Measurements from ENCODE around the gene LRRN2. TPM values are rescaled to one million over a fixed set of nuclear protein-coding genes. Genes with fewer than 3 reads are reported as not detected.
A peak's percentile ranks its signal among the peaks of the same experiment; 100 is the strongest.

The LRRN2 gene
- total RNA-seq, 1 donor from 2014 or later = 0.15 TPM

DNA sequence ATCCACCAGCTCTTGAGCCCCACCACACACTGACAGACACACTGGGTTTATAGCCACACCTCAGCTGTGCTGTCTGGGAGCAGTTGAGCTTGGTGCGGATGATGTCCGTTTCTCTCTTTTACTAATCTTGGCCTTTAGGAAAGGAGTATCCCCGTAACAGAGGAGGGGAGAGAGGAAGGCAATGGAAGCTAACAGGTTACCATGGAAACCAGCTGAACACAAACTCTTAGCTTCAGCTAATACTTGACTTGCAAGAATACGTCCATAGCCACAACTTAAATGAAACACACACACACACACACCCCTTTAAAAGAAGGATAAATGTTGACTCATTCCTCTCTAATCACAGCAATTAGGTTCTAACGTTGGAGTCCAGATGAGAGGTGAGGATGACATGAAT lies 28.0 kb upstream of the LRRN2 start:
- ATAC-seq (no peak), DNase-seq (ENCODE audit: low spot score) (no peak)

DNA sequence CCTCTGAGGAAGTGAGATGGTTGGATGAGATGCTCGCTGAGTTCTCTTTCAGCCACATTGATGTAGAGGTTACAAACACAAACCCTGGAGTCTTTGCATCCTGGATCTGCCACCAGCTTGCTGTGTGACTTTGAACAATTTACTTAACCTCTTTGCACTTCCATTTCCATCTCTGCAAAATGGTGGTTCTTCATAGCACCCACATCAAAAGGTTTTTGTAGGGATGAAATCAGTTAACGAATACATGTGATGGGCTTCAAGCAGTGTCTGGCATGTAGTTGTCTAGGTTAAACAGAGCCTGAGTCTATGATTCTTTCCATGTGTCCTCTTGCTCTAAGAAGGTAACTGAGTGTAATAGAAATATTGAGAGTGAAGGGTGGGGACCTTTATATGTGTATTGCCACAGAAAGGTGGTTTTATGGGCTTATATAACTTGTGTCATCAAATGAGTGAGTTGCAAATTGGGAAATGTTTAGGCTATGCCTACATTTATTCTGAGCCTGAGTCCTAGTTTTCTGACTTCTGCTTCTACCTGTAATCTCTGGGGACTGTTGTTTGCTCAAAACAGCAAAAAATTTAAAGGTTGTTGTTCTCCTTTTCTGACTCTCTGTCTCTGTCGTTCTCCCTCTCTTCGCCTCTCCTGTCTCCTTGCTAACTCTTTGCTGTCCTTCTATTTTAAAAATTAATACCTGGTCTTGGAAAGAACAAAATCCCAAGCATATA lies 27.3 kb upstream of the LRRN2 start:
- DNase-seq (ENCODE audit: low spot score) (no peak), ATAC-seq (no peak)

DNA sequence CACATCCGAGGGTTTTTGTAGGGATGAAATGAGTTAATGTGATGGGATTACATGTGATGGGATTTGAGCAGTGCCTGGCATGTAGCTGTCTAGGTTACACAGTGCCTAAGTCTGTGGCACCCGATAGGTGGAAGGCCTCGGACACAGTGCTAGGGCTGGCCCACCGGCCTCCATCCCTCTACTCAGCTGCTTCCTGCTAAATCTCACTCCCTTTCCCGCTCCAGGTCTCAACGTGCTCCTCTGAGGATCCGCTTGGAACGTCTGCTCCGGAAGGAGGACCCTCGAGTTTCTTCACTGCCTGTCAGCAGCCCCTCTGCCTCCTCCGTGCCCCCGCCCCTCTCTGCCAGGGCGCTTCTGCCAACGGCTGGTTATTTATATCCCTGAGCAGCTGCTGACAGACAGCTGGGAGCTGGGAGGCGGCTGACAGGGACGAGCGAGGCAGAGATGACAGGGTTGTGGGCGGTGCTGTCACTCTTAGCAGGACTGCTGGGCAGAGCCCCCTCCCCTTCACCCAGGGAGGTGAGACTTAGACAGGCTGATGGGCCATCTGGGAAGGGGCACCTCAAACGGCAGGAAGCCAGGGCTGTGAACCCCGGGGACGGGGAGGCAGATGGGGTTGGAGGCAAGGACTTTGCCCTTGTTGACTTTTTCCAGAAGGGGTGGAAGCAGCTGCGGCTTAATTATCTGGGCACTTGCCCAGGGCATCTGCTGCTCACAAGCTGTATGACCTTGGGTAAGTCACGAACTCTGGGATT lies 26.6 kb upstream of the LRRN2 start:
- ATAC-seq = peak; percentile 30
- DNase-seq (ENCODE audit: low spot score) = no peak

DNA sequence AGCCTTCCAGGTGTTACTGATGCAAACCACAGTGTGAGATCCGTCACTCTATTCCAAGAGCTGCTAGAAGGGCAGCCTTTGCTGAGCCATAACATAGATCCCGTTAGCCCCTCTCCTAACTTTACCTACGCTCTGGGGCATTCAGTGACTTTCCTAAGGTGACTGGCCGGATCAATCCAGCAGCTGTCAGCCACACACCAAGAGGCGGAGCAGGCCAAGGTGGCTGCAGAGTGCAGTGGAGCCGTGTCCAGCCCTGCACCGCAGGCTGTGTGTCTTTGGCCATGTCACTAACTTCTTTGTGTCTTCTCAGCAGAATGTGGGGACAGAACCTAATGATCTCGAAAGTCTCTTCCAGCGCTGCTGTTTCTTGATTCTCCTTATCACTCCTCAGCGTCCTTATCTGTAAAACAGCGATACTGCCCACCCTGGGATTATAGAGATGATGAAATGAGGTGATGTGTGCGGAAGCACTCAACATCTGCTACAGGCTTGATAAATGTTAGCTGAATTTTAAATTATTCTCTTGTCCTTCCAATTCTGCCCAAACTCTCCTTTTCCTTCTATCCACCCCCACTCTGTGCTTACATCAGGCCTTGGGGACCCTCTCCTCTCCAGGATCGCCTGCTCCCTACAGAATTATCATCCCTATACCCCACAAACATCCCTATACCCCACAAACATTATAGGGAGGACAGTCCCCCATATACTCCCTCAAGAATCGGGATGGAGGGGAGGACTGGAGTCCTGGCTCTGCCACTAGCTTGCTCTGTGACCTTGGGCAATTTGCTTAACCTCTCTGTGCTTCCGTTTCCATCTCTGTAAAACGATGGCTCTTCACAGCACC lies 25.8 kb upstream of the LRRN2 start:
- no peak for ATAC-seq
- no peak for DNase-seq (ENCODE audit: low spot score)

DNA sequence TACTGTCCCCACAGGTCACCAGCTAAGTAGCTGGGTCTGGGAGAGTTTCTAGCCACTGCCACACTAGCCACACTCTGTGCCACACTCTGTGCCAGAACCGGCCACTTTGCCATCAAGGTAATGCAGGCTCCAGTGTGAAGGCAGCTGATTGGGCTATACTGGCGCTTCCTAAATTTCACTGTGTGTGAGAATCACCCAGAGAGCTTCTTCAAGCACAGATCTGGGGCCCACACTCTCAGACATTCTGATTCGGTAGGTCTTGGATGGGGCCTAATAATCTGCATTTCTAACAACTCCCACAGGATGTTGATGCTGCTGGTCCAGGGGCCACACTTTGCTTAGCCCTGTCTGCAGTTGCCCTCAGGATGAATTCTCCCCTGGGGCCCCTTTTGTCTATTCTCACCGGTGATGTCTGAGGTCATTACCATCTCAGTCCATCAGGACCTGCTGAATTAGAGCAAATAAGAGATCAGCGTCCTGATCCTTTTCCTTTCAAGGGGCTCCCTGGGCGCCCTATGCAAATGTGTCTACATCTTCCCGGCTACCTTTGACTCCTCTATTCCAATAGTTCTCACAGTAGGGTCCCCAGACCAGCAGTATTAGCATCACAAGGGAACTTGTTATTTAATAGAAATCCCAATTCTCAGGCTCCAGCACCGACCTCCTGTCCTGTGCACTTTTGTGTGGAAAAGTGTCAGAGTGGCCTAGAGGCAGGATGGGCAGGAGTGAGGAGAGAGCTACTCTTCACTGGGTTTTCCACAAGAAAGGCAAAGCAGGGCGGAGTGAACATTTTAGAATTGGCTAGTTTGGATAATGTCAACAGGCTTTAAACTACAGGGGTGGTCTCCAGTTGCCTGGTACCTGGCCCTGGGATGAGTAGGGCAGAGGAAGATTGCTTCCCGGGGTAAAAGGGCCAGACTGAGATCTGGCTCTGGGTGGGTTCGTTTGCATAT lies 24.7 kb upstream of the LRRN2 start:
- ATAC-seq (no peak), DNase-seq (ENCODE audit: low spot score) (no peak)

DNA sequence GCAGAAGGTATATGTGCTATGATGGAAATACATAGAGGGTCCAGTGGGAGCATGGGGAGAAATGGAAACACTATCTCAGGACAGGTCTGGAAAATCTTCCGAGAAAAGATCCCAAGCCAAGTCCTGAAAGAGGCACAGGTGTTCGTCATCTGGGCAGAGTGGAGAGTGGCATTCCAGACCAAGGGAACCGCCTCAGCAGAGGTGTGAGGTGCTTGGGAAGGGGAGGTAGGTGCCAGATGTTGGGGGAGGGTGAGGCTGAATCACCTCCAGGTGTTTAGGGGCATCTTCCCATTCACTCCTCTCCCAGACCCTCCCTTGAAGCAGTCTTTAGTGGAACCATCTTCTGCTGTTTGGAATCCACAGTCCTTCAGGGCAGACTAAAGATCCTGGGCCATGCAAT lies 23.5 kb upstream of the LRRN2 start:
- DNase-seq (ENCODE audit: low spot score) (no peak), ATAC-seq (no peak)

DNA sequence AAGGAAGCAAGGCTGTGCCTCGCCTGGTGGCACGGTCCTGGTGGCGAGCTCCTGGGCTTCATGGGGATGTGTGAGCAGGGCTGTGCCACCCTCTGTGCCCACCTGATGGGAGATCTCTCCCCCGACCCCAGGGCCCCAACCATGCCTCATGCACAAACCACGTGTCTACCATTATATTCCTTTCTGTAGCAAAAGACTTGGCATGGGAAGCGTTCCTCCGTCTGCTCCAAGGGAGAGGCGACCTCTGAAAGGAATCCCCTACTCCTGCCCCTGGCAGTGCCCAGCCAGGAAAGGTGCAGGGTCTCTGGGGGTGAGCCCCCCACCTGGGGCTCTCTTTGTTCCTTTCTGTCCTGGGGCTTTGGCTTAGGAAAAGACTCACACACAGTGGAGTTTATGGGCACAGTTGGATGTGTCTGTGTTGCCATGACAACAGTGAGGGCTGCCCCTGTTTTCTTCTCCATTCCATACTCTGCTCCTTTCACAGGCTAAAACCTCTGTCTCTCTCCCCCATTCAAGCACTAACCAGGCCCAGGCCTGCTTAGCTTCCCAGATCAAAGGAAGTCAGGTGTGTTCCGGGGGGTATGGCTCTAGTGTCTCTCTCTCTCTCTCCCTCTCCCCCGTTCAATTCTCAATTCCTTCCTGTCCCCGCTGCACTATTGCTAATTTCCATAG lies 21.4 kb upstream of the LRRN2 start:
- ATAC-seq (no peak), DNase-seq (ENCODE audit: low spot score) (no peak)

DNA sequence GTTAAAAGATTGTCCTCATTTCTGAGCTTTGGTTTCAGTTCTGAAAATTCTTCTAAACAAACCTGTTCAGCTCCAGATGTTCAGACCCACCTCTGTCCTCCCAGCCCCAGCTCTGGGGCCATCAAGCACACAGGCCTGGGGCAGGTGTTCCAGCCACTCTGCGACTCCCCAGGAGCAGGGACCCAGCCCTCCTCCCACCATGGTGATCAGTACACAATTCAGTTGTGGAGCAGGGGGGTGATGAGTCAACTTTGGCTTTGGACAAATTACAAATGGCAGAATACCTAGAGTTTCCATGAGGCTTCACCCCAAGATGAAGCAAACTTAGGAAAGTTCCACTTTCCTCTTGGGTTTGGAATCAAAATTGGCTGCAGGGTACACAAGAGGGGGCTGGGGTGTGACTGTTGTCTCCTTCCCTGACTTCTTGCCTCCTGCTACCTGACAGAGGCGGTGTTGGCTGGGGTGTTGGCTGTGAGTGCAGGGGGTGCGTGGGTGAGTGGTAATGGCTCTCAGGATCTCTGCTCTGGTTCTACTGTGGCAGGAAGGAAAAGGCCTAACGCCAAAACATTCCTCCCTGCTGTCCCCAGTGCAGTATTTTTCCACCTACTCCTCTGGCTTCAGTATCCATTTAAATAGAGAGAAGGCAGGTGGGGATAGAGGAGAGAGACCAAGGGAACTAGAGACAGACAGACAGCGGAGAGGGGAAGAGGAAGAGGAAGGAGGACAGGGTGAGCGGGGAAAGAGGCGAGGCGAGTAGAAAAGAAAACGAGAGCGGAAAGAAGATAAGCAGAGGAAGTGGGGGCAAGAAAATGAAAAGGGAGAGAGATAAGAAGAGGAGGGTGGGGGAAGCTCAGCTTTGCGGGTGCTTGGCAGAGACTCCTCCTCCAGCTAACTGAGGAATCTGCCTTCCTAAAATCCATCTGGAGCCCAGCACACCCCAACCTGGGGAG lies 20.6 kb upstream of the LRRN2 start:
- ATAC-seq = no peak
- DNase-seq (ENCODE audit: low spot score) = no peak

DNA sequence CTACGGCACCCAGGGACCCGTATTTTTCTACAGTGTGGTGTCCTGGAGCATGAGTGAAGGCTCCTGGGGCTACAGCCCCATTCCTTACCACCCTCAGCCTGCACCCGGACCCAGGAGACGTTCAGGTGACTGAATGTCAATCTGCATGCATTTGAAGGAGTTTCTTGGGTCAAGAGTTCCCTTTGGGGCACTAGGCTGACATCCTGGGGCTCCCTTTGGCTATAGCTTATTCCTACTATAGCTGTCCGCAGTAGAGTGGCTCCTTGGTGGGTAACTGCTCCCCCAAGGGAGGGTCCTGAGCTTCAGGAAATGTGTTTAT lies 19.9 kb upstream of the LRRN2 start:
- ATAC-seq = no peak

DNA sequence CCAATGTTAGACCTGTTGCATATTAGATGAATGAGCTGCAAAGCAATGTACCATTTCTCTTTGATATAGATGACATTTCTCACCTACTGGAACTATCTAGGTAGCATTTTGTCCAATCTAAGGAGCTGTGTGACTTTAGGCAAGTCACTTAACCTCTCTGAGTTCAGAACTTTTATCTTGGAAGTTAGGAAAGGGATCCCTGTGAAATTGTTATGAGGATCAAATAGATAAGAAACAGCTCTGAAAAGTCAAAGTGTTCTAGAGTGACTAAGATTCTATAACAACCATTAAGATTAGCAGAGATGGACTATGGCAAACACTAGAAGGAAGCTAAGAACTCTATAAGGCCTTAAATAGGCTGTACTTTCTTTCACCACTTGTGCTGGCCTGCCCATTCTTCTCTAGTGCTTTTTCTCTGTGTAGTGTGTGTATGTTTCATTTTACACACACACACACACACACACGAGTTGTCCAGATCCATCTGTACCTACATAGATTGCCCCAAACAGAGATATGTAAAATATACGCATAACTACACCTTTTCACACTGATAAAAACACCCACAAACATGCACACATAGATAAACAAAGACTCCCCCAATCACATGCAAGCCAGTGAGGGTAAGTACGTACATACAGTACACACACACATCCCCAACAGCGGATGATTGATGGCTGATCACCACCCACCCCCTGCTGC lies 19.4 kb upstream of the LRRN2 start:
- no peak for DNase-seq (ENCODE audit: low spot score)
- no peak for ATAC-seq

More for the DNA sequence above, 19.9 kb upstream of the LRRN2 start:
- no peak for DNase-seq (ENCODE audit: low spot score)

DNA sequence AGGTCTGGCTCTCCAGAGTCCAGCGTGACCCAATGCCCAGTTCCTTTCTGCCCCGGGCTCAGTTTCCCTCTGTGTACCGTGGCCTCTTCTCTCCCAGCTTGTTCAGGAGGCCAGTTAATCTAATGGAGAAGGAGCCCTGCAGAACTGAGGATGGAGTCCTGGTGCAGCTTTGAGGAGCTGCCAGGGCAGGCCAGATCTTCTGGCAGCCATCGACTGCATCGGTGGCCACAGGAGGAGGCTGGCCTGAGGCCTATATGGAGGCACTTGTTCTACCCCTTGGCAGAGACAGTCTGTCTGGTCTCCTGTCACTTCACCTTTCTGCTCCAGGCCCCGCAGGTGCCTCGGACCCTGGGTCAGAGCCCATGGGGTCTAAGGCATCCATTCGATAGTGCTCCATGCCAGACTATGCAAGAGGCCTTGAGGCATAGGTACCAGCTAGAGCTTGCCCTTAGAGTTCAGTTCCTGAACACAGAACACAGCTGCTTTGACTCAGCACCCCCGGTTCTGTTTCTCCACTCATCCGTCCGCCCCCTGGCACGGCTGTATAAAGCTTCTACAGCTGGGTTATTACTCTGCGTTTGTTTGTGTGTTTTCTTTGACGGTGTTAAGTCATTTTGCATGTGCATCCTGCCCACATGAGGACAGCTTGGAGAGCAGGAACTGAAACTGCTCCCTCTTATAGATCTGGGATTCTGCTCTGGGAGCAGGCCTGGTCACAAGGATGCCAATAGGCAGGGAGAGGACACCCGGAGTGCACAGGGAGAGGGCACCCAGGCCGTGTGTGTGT lies 18.5 kb upstream of the LRRN2 start:
- no peak for ATAC-seq
- DNase-seq (ENCODE audit: low spot score) = no peak

DNA sequence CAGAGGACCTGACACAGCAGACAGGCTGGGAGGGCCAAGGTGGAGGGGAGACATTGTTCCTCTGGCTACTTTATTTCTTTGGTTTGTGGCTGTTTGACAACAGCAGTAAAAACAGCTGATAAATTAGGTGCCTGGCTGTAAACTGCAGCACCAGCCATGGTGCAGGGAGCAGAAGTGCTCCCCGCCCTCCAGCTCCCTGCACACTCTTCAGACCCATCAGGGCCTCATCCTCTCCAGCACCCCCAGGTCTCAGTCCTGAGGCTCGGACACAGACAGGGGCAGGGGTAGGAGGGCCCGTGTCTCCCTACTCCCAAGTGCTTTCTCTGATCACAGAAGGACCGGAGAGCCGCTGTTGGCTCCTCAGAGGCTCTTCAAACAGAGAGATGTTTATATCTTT lies 17.7 kb upstream of the LRRN2 start:
- DNase-seq (ENCODE audit: low spot score) = no peak
- ATAC-seq = no peak

DNA sequence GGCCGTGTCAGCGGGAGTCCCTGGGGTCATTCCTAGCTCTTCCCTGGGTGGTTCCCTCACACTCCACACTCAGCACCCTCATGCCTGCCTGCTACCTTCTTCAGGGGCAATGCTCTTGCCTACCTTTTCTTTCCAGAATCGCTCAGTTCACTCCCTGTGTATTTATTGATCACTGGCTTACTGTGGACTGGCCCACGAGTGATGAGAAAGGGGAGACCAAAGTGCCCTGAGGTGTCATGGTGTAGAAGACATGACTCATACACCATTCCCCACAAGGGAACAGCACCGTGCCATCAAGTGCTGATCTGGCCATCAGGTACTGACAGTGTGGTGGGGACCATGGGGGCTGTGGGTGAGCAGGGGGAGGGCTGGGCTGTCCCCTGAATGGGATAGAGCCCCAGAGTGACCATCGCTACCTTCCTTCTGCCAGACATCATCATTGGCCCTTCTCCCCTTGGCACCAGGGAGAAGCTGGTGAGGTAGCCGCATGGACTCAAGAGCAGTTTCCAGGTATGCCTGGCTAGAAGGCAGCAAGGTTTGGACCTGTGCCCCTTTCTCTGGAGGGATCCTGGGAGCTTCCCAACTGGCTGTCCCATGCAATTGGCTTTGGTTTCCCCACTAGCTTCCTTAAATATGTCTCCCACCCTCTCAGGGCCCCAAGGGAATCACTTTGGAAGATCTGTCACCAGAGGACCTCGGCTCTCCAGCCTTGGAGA lies 17.2 kb upstream of the LRRN2 start:
- no peak for DNase-seq (ENCODE audit: low spot score)
- ATAC-seq = no peak

DNA sequence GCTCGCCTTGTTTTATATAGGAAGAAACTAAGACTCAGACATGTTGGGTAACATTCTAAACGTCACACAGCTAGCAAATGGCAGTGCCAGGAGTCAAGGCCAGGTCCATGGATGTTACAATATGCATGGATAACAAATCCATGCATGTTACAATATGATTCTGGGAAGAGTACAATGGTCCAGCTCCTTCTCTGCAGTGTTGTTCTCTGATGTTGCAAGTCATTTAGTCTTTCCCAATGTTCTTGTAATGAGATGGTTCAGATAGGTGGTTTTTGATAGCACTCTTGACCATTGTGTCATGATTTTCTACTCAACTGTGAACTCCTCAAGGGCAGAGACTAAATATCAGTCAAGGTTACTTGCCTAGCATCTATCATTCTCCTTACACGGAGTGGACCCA lies 15.7 kb upstream of the LRRN2 start:
- DNase-seq (ENCODE audit: low spot score) = no peak
- no peak for ATAC-seq

DNA sequence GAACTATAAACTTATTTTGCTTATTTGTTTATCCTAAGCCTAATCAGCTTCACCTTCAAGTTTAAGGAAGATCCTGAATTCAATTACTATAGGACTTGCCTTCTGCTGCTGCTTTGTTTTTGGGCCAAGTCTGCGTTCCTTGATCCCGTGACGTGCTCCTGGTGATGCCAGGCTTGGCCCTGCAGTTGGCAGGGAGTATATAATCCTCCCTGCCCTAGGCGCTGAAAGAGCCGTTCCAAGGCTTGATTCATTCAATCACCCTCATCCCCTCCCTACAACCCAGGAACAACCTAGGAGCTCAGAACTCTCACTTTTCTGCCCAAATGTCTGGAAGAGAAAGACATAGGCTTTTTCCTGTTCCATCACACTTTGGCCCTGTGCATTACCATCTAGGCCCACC lies 12.4 kb upstream of the LRRN2 start:
- ATAC-seq (peak; percentile 73), DNase-seq (ENCODE audit: low spot score) (no peak)

DNA sequence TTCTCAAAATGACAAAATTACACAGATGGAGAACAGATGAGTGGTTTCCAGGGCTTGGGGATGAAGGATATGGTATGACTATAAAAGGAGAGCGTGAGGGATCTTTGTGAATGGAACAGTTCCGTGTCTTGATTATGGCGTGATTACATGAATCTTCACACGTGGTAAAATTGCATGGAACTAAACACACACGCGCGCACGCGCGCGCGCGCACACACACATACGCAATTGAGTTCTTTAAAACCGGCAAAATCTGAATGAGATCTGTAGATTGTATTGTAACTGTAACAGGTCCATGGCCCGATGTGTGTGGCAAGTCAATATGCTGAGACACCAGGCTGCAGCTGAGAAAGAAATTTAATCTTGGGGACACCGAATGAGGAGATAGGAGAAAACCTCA lies 11.1 kb upstream of the LRRN2 start:
- DNase-seq (ENCODE audit: low spot score) = no peak
- no peak for ATAC-seq

DNA sequence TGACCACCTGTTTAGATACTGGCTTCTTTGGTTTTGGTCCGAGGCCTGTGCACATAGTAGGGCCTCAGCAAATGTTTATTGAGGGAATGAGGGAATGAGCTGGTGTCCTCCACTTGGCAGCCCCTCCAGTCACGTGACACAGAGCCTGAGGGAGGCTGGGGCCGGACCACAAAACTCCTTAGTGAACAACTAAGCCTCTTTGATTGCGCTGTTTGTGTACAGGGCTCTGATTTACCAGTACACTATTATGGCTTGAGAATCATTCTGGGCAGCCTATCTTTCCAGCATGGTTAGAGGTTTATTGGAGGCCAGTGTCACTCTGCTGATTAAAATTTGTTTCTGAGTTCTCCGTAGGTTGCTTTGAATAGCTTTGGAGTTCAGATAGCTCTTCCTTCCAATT lies 10.2 kb upstream of the LRRN2 start:
- ATAC-seq (no peak), DNase-seq (ENCODE audit: low spot score) (no peak)
